NAMALWA (cell line): ENCODE data around the gene CBX8.

Experiments
- DNase-seq: peaks from one replicate; pipeline ENCODE4 v3.0.0-alpha.2; 2015; ENCODE audit warnings: low spot score

The CBX8 gene

GRCh38 chr17:79750650-79751545 is 46.0 kb downstream of the CBX8 start:
- no peak for DNase-seq

GRCh38 chr17:79749958-79750357 is 46.9 kb downstream of the CBX8 start:
- no peak for DNase-seq

- no peak for DNase-seq
Measured at GRCh38 chr17:79749156-79749815, 47.6 kb downstream of the CBX8 start.

- no peak for DNase-seq
Measured at GRCh38 chr17:79748295-79749099, 48.4 kb downstream of the CBX8 start.

- DNase-seq = no peak
Measured at GRCh38 chr17:79747508-79748294, 49.2 kb downstream of the CBX8 start.

GRCh38 chr17:79746889-79747507 is 49.9 kb downstream of the CBX8 start:
- DNase-seq = no peak

- no peak for DNase-seq
Measured at GRCh38 chr17:79745641-79746105, 51.2 kb downstream of the CBX8 start.

- DNase-seq = no peak
Measured at GRCh38 chr17:79743614-79744013, 53.3 kb downstream of the CBX8 start.

- DNase-seq = no peak
Measured at GRCh38 chr17:79742951-79743476, 53.9 kb downstream of the CBX8 start.

GRCh38 chr17:79742589-79742918 is 54.3 kb downstream of the CBX8 start:
- no peak for DNase-seq
